ENCODE results near the gene SARS1. TPM values are rescaled to one million over a fixed set of nuclear protein-coding genes. Genes with fewer than 3 reads are reported as not detected.

Gene SARS1
- total RNA-seq, 1 donor from 2014 or later, result 104 TPM

GRCh38 chr1:109246141-109246551, 32.4 kb downstream of the SARS1 start:
- intact Hi-C loops (cut with DNase I), result no loop called here
- peak; percentile 51 for DNase-seq (ENCODE audit: low spot score)

GRCh38 chr1:109247401-109248365, 34.0 kb downstream of the SARS1 start:
- DNase-seq (ENCODE audit: low spot score), result peak; percentile 65
- intact Hi-C loops (cut with DNase I), result no loop called here

- peak; percentile 51 for DNase-seq (ENCODE audit: low spot score)
- intact Hi-C loops (cut with DNase I), result no loop called here
These were observed 34.7 kb downstream of the SARS1 start for GRCh38 chr1:109248444-109248796.

- peak; percentile 69 for DNase-seq (ENCODE audit: low spot score)
- intact Hi-C loops (cut with DNase I), result no loop called here
These were observed 35.3 kb downstream of the SARS1 start, which contains the start of gene CELSR2 for GRCh38 chr1:109248797-109249629. TSS of gene CELSR2 (plus strand) at chr1:109249539. CDS start at chr1:109250080, 541 bp downstream.

GRCh38 chr1:109249654-109250401, 36.1 kb downstream of the SARS1 start:
- intact Hi-C loops (cut with DNase I), result no loop called here

GRCh38 chr1:109250454-109251276, 36.9 kb downstream of the SARS1 start:
- DNase-seq (ENCODE audit: low spot score), result no peak
- intact Hi-C loops (cut with DNase I), result no loop called here

More at GRCh38 chr1:109249654-109250401, 36.1 kb downstream of the SARS1 start:
- no peak for DNase-seq (ENCODE audit: low spot score)

GRCh38 chr1:109251277-109252166, 37.8 kb downstream of the SARS1 start:
- no peak for DNase-seq (ENCODE audit: low spot score)
- intact Hi-C loops (cut with DNase I), result no loop called here

GRCh38 chr1:109252167-109252892, 38.6 kb downstream of the SARS1 start:
- DNase-seq (ENCODE audit: low spot score), result no peak
- intact Hi-C loops (cut with DNase I), result no loop called here

- intact Hi-C loops (cut with DNase I), result no loop called here
- DNase-seq (ENCODE audit: low spot score), result no peak
These were observed 39.4 kb downstream of the SARS1 start for GRCh38 chr1:109252893-109253802.

- DNase-seq (ENCODE audit: low spot score), result peak; percentile 71
- intact Hi-C loops (cut with DNase I), result no loop called here
These were observed 40.3 kb downstream of the SARS1 start for GRCh38 chr1:109253803-109254620.

GRCh38 chr1:109254621-109255096, 40.9 kb downstream of the SARS1 start:
- intact Hi-C loops (cut with DNase I), result no loop called here
- DNase-seq (ENCODE audit: low spot score), result peak; percentile 66

- intact Hi-C loops (cut with DNase I), result no loop called here
- peak; percentile 54 for DNase-seq (ENCODE audit: low spot score)
These were observed 41.5 kb downstream of the SARS1 start for GRCh38 chr1:109255097-109255651.

- intact Hi-C loops (cut with DNase I), result no loop called here
- no peak for DNase-seq (ENCODE audit: low spot score)
These were observed 42.0 kb downstream of the SARS1 start for GRCh38 chr1:109255678-109256077.

- intact Hi-C loops (cut with DNase I), result no loop called here
- no peak for DNase-seq (ENCODE audit: low spot score)
These were observed 42.4 kb downstream of the SARS1 start for GRCh38 chr1:109256085-109256484.
